Neural cell (in vitro differentiated cells): Measurements from ENCODE around the gene EYS. TPM values are rescaled to one million over a fixed set of nuclear protein-coding genes. Genes with fewer than 3 reads are reported as not detected.

Experiments
- H2AFZ ChIP-seq: fragments of 200-600, 300-800 bp; sonication (generic), shearing (Covaris generic); 2 replicates; pipeline ENCODE4 v1.6.0; 2014; ENCODE audit warnings: low read depth, mild to moderate bottlenecking, antibody characterized with exemption, low read length, moderate library complexity
- H3F3A ChIP-seq: fragments of 200-600 bp; shearing (Covaris generic); 2 replicates; pipeline ENCODE4 v1.6.1; 2016; ENCODE audit warnings: mild to moderate bottlenecking, moderate library complexity, mixed read lengths, antibody characterized with exemption, low read length; ENCODE audit not compliant: insufficient read depth, poor library complexity, severe bottlenecking
- H3K27ac ChIP-seq: fragments of 200-600, 300-800 bp; sonication (generic), shearing (Covaris generic); 2 replicates; pipeline ENCODE4 v1.5.1; 2014; ENCODE audit warnings: mild to moderate bottlenecking, low read length, moderate library complexity
- H3K27me3 ChIP-seq: fragments of 300-800, 200-600 bp; sonication (generic), shearing (Covaris generic); 2 replicates; pipeline ENCODE4 v1.6.0; 2014; ENCODE audit warnings: mild to moderate bottlenecking, low read depth, low read length, moderate library complexity; ENCODE audit not compliant: insufficient read depth
- H3K36me3 ChIP-seq: fragments of 300-800, 200-600 bp; sonication (generic), shearing (Covaris generic); 2 replicates; pipeline ENCODE4 v1.5.1; 2014; ENCODE audit warnings: mild to moderate bottlenecking, antibody characterized with exemption, low read length, moderate library complexity; ENCODE audit not compliant: insufficient read depth
- H3K4me2 ChIP-seq: fragments of 300-800, 200-600 bp; sonication (generic), shearing (Covaris generic); 2 replicates; pipeline ENCODE4 v1.6.0; 2014; ENCODE audit warnings: mild to moderate bottlenecking, low read length
- H3K4me3 ChIP-seq: fragments of 300-800, 200-600 bp; sonication (generic), shearing (Covaris generic); 2 replicates; pipeline ENCODE4 v1.5.1; 2014; ENCODE audit warnings: mild to moderate bottlenecking, low read length, moderate library complexity
- H3K79me2 ChIP-seq: fragments of 200-600 bp; shearing (Covaris generic); replicated peaks from 2 replicates; pipeline ENCODE4 v1.6.0; 2014; ENCODE audit warnings: mild to moderate bottlenecking, low read length, moderate library complexity; ENCODE audit not compliant: insufficient read depth
- H3K9ac ChIP-seq: fragments of 300-800, 200-600 bp; sonication (generic), shearing (Covaris generic); 2 replicates; pipeline ENCODE4 v1.6.1; 2016; ENCODE audit warnings: mild to moderate bottlenecking, low read length, mixed read lengths
- H3K9me2 ChIP-seq: fragments of 200-600 bp; shearing (Covaris generic); 2 replicates; pipeline ENCODE4 v1.6.1; 2016; ENCODE audit warnings: mild to moderate bottlenecking, low read length, mixed read lengths; ENCODE audit not compliant: insufficient read depth
- H3K9me3 ChIP-seq: fragments of 200-600, 300-800 bp; sonication (generic), shearing (Covaris generic); 2 replicates; pipeline ENCODE4 v1.6.1; 2016; ENCODE audit warnings: mild to moderate bottlenecking, mixed run types, low read length, moderate library complexity, mixed read lengths
- H4K20me1 ChIP-seq: fragments of 200-600 bp; shearing (Covaris generic); 2 replicates; pipeline ENCODE4 v1.6.1; 2016; ENCODE audit warnings: mild to moderate bottlenecking, mixed run types; ENCODE audit not compliant: insufficient read depth
- EP300 ChIP-seq: fragments of 450-650 bp; conservative IDR thresholded peaks from 2 replicates; pipeline ENCODE4 v1.6.1; 2014; ENCODE audit warnings: antibody characterized with exemption, mild to moderate bottlenecking, moderate library complexity; ENCODE audit not compliant: poor library complexity, severe bottlenecking
- EZH2 ChIP-seq: fragments of 200-600, 300-800 bp; shearing (Covaris generic), sonication (generic); IDR thresholded peaks from 2 replicates; pipeline ENCODE4 v1.6.1; 2014; ENCODE audit warnings: antibody characterized with exemption, low read length, borderline replicate concordance, mild to moderate bottlenecking; ENCODE audit not compliant: insufficient read depth, poor library complexity, severe bottlenecking
- MXI1 ChIP-seq: fragments of 450-650 bp; conservative IDR thresholded peaks from 2 replicates; pipeline ENCODE4 v1.6.1; 2014; ENCODE audit warnings: antibody characterized with exemption, mild to moderate bottlenecking; ENCODE audit not compliant: poor library complexity, severe bottlenecking
- POLR2AphosphoS5 ChIP-seq: IDR thresholded peaks from 2 replicates; pipeline ENCODE4 v1.6.1; 2012
- RAD21 ChIP-seq: fragments of 450-650 bp; conservative IDR thresholded peaks from 2 replicates; pipeline ENCODE4 v1.6.1; 2014; ENCODE audit warnings: antibody characterized with exemption, mild to moderate bottlenecking, moderate library complexity
- SMC3 ChIP-seq: fragments of 450-650 bp; conservative IDR thresholded peaks from 2 replicates; pipeline ENCODE4 v1.6.1; 2014; ENCODE audit warnings: antibody characterized with exemption, mild to moderate bottlenecking, moderate library complexity; ENCODE audit not compliant: poor library complexity
- TAF1 ChIP-seq: IDR thresholded peaks from 2 replicates; pipeline ENCODE4 v1.6.1; 2012; ENCODE audit warnings: low read depth
- polyA plus RNA-seq: library from polyadenylated mRNA; depleted of rRNA; stranded (reverse); fragments of >200 nt; gene quantifications from 2 replicates; pipeline ENCODE4 v1.2.3, GENCODE V29; 2014
- TF ChIP-seq, protein P1 (sequence below): IDR thresholded peaks from 2 replicates; pipeline ENCODE4 v1.6.1; 2012; ENCODE audit warnings: borderline replicate concordance
- TF ChIP-seq, protein P2 (sequence below): fragments of 450-650 bp; IDR thresholded peaks from 2 replicates; pipeline ENCODE4 v1.5.1; 2014; ENCODE audit warnings: antibody characterized with exemption, mild to moderate bottlenecking, moderate library complexity; ENCODE audit not compliant: poor library complexity, severe bottlenecking

EYS gene
- polyA plus RNA-seq, 1 donor from 2014 or later, result 0.38 TPM

DNA sequence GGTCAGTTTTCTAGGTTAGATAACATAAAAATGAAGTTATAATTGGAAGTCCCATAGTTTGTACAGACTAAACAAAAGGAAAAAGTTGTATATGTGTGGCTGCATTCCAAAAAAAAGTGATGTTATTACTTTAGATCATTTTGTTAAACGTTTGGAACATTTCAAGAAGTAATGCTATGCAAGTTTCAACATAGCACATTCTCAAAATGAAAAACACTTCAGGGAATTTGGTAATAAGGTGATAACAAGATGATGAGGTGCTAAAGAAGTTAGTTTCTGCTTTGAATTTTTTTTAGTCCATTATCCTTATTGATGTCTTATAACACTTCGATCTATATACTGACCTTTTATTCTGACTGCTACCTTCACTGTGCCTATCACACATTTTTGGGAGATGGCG lies 1820.7 kb downstream of the EYS start:
- no peak overlapping the region for H2AFZ ChIP-seq
- H3K36me3 ChIP-seq, result no peaks in the 10 kb centered on the region
- H3K4me2 ChIP-seq, result no peak overlapping the region
- H3K27me3 ChIP-seq, result no peaks in the 10 kb centered on the region
- H3K4me3 ChIP-seq, result no peak overlapping the region
- no peaks in the 10 kb centered on the region for H3K9me2 ChIP-seq
- no peaks in the 10 kb centered on the region for H3K79me2 ChIP-seq
- H3K9me3 ChIP-seq, result no peaks in the 10 kb centered on the region
- H3K27ac ChIP-seq, result no peak overlapping the region
- H4K20me1 ChIP-seq, result no peaks in the 10 kb centered on the region
- H3K9ac ChIP-seq, result no peak overlapping the region
- no peaks in the 10 kb centered on the region for H3F3A ChIP-seq
- no peak for TF ChIP-seq RAD21
- no peak for TF ChIP-seq EZH2
- TF ChIP-seq MXI1, result no peak
- TF ChIP-seq POLR2AphosphoS5, result no peak
- TF ChIP-seq TAF1, result no peak

DNA sequence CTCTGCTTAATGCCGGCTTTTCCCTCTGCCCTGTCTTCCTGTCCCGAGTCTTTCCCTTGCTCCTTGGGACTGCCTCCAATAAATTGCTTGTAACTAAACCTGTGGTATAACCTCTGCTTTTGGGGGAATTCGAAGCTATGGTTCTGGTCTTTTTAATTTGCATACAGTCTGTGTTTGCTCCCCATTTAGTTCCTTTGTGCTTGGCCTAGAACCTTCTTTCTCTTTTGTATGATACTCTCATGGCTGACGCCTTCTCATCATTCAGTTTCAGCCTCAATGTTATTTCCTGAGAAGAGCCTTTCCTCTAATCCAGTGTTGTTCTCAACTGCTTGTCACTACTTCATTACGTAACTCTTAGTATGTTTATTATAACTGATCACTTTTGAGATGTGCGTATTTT lies 1823.4 kb downstream of the EYS start:
- no peak for TF ChIP-seq EP300
- TF ChIP-seq RAD21, result no peak
- TF ChIP-seq POLR2AphosphoS5, result no peak
- TF ChIP-seq, protein P1, sequence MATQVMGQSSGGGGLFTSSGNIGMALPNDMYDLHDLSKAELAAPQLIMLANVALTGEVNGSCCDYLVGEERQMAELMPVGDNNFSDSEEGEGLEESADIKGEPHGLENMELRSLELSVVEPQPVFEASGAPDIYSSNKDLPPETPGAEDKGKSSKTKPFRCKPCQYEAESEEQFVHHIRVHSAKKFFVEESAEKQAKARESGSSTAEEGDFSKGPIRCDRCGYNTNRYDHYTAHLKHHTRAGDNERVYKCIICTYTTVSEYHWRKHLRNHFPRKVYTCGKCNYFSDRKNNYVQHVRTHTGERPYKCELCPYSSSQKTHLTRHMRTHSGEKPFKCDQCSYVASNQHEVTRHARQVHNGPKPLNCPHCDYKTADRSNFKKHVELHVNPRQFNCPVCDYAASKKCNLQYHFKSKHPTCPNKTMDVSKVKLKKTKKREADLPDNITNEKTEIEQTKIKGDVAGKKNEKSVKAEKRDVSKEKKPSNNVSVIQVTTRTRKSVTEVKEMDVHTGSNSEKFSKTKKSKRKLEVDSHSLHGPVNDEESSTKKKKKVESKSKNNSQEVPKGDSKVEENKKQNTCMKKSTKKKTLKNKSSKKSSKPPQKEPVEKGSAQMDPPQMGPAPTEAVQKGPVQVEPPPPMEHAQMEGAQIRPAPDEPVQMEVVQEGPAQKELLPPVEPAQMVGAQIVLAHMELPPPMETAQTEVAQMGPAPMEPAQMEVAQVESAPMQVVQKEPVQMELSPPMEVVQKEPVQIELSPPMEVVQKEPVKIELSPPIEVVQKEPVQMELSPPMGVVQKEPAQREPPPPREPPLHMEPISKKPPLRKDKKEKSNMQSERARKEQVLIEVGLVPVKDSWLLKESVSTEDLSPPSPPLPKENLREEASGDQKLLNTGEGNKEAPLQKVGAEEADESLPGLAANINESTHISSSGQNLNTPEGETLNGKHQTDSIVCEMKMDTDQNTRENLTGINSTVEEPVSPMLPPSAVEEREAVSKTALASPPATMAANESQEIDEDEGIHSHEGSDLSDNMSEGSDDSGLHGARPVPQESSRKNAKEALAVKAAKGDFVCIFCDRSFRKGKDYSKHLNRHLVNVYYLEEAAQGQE, result no peak
- no peak for TF ChIP-seq SMC3
- TF ChIP-seq, protein P2, sequence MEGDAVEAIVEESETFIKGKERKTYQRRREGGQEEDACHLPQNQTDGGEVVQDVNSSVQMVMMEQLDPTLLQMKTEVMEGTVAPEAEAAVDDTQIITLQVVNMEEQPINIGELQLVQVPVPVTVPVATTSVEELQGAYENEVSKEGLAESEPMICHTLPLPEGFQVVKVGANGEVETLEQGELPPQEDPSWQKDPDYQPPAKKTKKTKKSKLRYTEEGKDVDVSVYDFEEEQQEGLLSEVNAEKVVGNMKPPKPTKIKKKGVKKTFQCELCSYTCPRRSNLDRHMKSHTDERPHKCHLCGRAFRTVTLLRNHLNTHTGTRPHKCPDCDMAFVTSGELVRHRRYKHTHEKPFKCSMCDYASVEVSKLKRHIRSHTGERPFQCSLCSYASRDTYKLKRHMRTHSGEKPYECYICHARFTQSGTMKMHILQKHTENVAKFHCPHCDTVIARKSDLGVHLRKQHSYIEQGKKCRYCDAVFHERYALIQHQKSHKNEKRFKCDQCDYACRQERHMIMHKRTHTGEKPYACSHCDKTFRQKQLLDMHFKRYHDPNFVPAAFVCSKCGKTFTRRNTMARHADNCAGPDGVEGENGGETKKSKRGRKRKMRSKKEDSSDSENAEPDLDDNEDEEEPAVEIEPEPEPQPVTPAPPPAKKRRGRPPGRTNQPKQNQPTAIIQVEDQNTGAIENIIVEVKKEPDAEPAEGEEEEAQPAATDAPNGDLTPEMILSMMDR, result no peak
- no peak for TF ChIP-seq MXI1
- no peak for TF ChIP-seq TAF1
- TF ChIP-seq EZH2, result no peak
- Histone ChIP-seq H3F3A (no peaks in the 10 kb centered on the region), H3K9me2 (no peaks in the 10 kb centered on the region), H3K79me2 (no peaks in the 10 kb centered on the region), H4K20me1 (no peaks in the 10 kb centered on the region), H2AFZ (no peak overlapping the region), H3K4me3 (no peak overlapping the region), H3K4me2 (no peak overlapping the region), H3K9ac (no peak overlapping the region), H3K27ac (no peak overlapping the region), H3K9me3 (no peaks in the 10 kb centered on the region), H3K36me3 (no peaks in the 10 kb centered on the region), H3K27me3 (no peaks in the 10 kb centered on the region)
